K562 (cell line): ENCODE measurements around the gene FAM167B. TPM values are rescaled to one million over a fixed set of nuclear protein-coding genes. Genes with fewer than 3 reads are reported as not detected.
A peak's percentile ranks its signal among the peaks of the same experiment; 100 is the strongest.

Source experiments
- BCLAF1 ChIP-seq, 2 experiments: fragments of 450-650 bp in 1 of 2; IDR thresholded peaks; 2 replicates each; pipeline ENCODE4 v1.6.1; 2011 to 2017; ENCODE audit warnings: low read depth in 2 of 2, antibody characterized with exemption in 1 of 2, borderline replicate concordance in 1 of 2, low read length in 1 of 2, mild to moderate bottlenecking in 1 of 2, mixed read lengths in 1 of 2; ENCODE audit not compliant: control insufficient read depth in 1 of 2
- DPF2 ChIP-seq: fragments of 450-650 bp; IDR thresholded peaks from 2 replicates; pipeline ENCODE4 v1.6.1; 2016
- ELK1 ChIP-seq: sonication (generic); formaldehyde crosslinking; IDR thresholded peaks from 2 replicates; pipeline ENCODE4 v1.8.1; 2022; ENCODE audit warnings: missing genetic modification reagents
- HINFP ChIP-seq: fragments of 450-650 bp; conservative IDR thresholded peaks from 2 replicates; pipeline ENCODE4 v1.6.1; 2016; ENCODE audit warnings: missing genetic modification characterization, low read depth, mild to moderate bottlenecking, control low read depth, missing compliant biosample characterization
- KDM5B ChIP-seq: fragments of 200-600 bp; sonication (generic); IDR thresholded peaks from 2 replicates; pipeline ENCODE4 v1.6.1; 2012; ENCODE audit warnings: low read depth, mild to moderate bottlenecking, moderate library complexity, low read length, control low read depth, inconsistent platforms; ENCODE audit not compliant: insufficient replicate concordance
- NFE2 ChIP-seq: IDR thresholded peaks from 2 replicates; pipeline ENCODE4 v1.6.1; 2014; ENCODE audit warnings: antibody characterized with exemption, low read depth
- NFXL1 ChIP-seq: fragments of 450-650 bp; formaldehyde crosslinking; IDR thresholded peaks from 2 replicates; pipeline ENCODE4 v1.4.0; 2021; ENCODE audit warnings: mild to moderate bottlenecking
- PRMT5 ChIP-seq: sonication (generic); formaldehyde crosslinking; IDR thresholded peaks from 2 replicates; pipeline ENCODE4 v1.5.0; 2020; ENCODE audit warnings: missing genetic modification reagents
- SMARCA4 ChIP-seq: fragments of 450-650 bp; IDR thresholded peaks from 2 replicates; pipeline ENCODE4 v1.6.1; 2016
- TCF3 ChIP-seq: sonication (generic); formaldehyde crosslinking; IDR thresholded peaks from 2 replicates; pipeline ENCODE4 v1.4.0; 2020; ENCODE audit warnings: mild to moderate bottlenecking, missing genetic modification reagents
- ZNF561 ChIP-seq: fragments of 450-650 bp; formaldehyde crosslinking; conservative IDR thresholded peaks from 2 replicates; pipeline ENCODE4 v1.4.0; 2020; ENCODE audit warnings: mild to moderate bottlenecking, moderate library complexity
- polyA plus RNA-seq, 8 experiments: library from polyadenylated mRNA; depleted of rRNA in 4 of 8; stranded (reverse) in 5 of 8; unstranded in 3 of 8; fragments of >200 nt; fragmentation: Nextera tagmentation in 2 of 8; fragmentation: Illumina TruSeq in 1 of 8; extraction: Ambion mirVana in 2 of 8; extraction: Trizol in 1 of 8; gene quantifications; 2 replicates each; pipeline versions ENCODE4 v1.2.1 to v1.2.3, GENCODE V29; 2011 to 2014; ENCODE audit warnings: inconsistent platforms in 1 of 8, missing spikeins in 1 of 8
- total RNA-seq, 7 experiments: library from RNA; depleted of rRNA in 6 of 7; stranded (reverse); fragments of >200 nt in 6 of 7; fragmentation: Illumina TruSeq in 2 of 7; extraction: Trizol in 2 of 7; gene quantifications; 2 replicates each; pipeline versions ENCODE4 v1.2.1 to v1.2.3, GENCODE V29; 2011 to 2021; ENCODE audit warnings: low replicate concordance in 1 of 7

FAM167B gene
- total and polyA plus RNA-seq, 9 of the 15 experiments (the other 6 are each of a cell fraction or from before 2014, with no cell fraction given) = not detected

GRCh38 chr1:32272557-32273390, 25.8 kb downstream of the FAM167B start (continued):
- no peak for TF ChIP-seq BCLAF1 (IDR thresholded peaks at IDR 0.05; ENCODE audit: borderline replicate concordance in 1 of 2, control insufficient read depth in 1 of 2, low read depth in 2 of 2, low read length in 1 of 2)
- TF ChIP-seq PRMT5 = no peak
- no peak for TF ChIP-seq ELK1 (CRISPR knock-in tag)
- TF ChIP-seq KDM5B = no peak
- no peak for TF ChIP-seq NFXL1 (CRISPR knock-in tag)
- TF ChIP-seq HINFP (tag) = no peak
- TF ChIP-seq SMARCA4 = peak; percentile 40; the same call in 1 of the 2 replicates
- no peak for TF ChIP-seq ZNF561
- TF ChIP-seq DPF2 = peak; percentile 35; the same call in 1 of the 2 replicates
- no peak for TF ChIP-seq TCF3 (CRISPR knock-in tag)
- TF ChIP-seq NFE2 = no peak
- TF ChIP-seq, all 486 proteins: peak for 23
